CMK (cell line): ENCODE data around the gene DPEP1.
"Not testable (repeated sequence)": the region's sequence is repeated elsewhere in the genome, so short reads cannot be mapped to it uniquely, and the experiment has no call there.

Experiments
- DNase-seq: peaks from one replicate; pipeline ENCODE4 v3.0.0-alpha.2; 2010; ENCODE audit warnings: low read depth

DPEP1 gene

GRCh38 chr16:89613231-89613953 lies at the start of gene DPEP1:
TSS of gene DPEP1 (plus strand) at chr16:89613642. CDS start at chr16:89630411, 16,769 bp downstream.
- no peak for DNase-seq

DNA sequence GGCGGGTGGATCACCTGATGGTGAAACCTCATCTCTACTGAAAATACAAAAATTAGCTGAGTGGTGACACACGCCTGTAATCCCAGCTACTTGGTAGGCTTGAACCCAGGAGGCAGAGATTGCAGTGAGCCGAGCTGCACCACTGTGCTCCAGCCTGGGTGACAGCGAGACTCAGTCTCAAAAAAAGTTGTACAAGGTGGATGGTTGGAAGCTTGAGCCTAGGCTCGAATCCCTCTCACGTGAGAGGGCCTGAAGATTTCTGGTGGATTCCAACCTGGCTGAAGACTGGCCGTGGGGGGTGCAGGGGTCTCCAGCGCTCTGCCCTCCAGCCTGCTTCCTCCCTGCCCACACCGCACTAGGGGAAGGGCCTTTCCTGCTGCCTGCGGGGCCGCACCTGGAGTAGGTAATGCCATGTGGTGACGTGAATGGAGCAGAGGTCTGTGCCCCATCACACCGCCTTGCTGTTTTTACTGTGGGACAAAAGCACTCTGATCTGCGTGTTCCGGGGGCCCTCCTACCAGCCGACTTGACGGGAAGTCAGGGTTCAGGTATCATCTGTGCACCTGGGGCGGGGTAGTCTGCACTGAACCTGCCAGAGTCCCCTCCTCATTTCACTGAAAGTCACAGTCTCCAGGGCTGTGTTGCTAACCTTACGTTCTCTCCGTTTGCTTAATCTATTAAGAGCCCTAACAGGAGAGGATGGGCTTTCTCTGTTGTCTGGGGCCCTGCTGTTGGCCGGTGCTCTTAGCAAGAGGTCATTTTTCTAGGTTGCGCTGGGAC lies 48.8 kb upstream of the DPEP1 start:
- no peak for DNase-seq

DNA sequence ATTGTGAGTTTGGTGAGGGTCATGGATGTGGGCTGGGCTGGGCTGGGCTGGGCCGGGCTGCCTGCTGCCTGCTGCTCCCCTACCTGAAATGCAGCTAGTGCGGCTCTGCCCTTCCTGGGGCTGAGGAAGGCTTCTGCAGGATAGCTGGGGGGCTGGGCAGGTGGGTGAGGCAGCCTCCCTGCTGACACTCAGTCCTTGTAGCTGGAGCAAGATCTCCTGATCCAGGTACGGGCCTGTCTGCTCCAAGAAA lies 48.3 kb upstream of the DPEP1 start:
- DNase-seq: no peak

DNA sequence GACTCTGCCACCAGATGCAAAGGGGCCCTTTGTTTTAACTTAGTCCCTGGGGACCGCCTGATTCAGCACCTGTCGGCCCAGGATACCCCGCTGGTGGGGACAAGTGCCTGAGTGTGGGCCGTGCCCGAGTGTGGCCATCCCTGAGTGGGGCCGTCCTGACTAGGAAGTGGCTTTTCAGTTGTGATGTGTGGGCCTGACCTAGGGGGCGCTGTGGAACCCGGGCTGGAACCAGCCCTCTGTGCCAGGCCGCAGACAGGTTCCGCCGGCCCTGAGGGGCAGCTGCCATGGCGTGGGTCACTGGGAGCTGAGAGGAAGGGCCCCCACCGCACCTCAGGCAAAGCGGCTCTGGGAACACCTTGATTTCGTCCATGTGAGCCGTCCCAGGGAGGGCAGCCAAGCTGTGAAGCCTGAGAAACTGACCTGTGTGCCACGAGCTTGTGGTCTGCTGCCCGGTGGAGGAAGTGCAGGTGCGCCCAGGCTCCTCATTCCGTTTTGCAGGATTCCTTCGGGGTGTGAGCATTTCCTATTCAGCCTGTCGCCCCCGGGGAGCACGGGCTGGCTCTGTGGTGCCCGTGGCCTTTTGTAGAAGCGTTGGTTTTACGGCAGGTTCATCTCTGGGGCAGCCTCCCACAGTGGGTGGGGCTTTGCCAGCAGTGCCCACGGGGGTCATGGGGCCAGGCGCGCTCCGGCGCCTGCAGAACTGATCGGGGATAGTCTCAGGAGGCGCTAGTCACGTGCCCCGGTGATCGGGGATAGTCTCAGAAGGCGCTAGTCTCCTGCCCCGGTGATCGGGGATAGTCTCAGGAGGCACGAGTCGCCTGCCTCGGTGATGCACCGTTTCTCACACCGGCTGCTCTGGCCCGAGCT lies 47.7 kb upstream of the DPEP1 start:
- peak; percentile 66 for DNase-seq

DNA sequence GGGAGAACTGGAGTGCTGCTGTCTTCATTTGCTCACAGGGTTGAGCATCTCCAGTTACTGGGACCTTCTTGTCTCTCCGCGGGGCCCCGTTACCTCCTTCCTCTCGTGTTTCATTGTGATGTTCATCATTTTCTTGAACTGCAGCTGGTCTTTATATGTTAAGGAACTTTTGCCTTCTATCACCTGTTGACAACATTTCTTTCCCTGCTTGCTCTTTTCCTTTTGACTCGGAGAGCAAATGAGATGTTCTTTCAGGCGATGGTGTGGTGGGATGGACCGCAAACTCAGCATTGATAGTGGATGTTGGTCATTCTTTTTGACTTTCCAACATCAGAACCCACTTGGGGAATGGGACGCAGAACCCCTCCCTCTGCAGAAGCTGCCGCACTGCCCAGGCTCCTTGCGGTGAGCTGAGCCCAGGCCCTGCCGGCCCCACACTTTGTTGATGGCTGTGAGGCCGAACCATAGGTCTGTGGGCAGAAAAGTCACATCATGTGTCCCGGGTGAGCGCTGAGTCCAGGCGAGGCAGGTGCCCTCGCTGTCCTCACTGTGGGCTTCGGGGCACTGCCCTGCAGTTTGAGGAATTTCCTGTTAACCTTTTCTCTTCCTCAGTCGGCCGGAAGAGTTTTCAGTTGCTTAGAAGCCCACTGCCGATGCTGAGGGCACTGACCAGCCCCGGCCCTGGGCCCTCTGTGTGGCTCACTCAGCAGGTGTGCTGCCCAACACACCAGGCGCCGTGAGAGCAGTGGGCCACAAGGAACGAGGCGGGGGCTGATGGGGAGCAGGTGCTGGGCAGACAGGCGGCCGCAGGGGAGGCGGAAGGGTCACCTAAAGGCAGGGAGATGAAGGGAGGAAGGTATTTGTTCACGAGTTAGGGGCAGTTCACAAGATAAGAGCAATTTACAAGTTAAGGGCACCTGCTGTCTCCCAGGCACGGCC lies 45.5 kb upstream of the DPEP1 start:
- DNase-seq: no peak

DNA sequence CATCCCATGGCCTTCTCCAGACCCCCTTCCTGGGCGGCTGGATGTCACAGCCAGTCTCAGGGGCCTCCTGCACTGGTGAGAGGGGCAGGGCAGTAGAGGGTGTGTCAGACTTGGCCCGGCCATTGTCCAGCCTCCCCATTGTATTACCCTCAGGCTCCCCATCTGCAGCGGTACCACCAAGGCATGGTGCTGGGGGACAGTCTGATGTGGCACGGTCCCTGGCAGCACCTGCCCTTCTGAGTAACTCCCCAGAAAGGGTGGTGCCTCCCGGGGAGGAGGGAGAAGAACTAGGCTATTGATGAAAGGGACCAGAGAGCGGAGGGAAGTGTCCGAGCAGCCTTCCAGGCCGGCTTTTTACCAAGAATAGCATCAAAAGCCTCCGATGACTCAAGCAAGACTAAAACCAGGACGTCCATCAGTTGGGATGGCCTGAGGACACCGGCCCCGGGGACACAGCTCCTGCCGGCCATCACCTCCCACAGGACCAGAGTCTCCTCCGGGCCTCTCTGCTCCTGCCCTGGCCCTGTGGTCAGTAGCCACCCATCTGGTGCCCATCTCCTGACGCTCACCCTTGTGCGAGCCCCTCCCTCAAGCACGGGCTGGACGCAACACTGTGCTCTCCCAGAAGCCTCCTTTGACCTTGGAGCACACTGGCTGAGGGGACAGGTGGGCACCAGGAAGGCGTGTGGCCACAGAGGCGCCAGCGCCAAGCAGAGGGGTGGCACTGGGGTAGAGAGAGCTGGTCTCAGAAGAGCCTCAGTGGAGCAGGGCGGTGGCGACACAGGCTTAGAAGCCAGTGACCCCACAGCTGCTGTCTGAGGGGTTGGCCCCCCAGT lies 43.7 kb upstream of the DPEP1 start:
- no peak for DNase-seq

GRCh38 chr16:89570342-89570923 lies 43.0 kb upstream of the DPEP1 start:
- no peak for DNase-seq

GRCh38 chr16:89570983-89571598 lies 42.4 kb upstream of the DPEP1 start:
- DNase-seq: not testable (repeated sequence)

- no peak for DNase-seq
Observed at GRCh38 chr16:89571636-89572035, 41.8 kb upstream of the DPEP1 start.

DNA sequence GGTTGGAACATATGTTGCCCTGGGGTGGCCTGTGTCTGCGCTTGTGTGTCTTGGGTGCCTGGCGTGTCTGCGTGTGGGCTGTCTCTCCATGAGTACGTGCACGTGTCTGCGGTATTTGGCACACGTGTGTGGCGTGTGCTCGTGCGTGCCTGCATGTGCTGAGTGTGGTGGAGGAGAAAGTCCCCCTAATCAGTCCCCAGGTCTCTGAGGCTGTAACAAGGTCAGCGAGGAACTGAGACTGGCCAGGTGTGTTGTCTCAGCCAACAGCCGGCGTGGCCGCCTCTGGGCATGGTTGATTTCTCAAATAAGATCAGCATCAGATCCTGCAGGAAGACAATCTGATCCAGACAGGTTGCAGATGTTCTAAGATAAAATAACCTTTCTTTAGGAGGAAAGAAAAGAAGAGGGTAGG lies 41.4 kb upstream of the DPEP1 start:
- no peak for DNase-seq

- DNase-seq: no peak
Observed at GRCh38 chr16:89572485-89573205, 40.8 kb upstream of the DPEP1 start.

GRCh38 chr16:89573826-89574680 lies 39.4 kb upstream of the DPEP1 start:
- DNase-seq: no peak

- no peak for DNase-seq
Observed at GRCh38 chr16:89574681-89575246, 38.7 kb upstream of the DPEP1 start.

DNA sequence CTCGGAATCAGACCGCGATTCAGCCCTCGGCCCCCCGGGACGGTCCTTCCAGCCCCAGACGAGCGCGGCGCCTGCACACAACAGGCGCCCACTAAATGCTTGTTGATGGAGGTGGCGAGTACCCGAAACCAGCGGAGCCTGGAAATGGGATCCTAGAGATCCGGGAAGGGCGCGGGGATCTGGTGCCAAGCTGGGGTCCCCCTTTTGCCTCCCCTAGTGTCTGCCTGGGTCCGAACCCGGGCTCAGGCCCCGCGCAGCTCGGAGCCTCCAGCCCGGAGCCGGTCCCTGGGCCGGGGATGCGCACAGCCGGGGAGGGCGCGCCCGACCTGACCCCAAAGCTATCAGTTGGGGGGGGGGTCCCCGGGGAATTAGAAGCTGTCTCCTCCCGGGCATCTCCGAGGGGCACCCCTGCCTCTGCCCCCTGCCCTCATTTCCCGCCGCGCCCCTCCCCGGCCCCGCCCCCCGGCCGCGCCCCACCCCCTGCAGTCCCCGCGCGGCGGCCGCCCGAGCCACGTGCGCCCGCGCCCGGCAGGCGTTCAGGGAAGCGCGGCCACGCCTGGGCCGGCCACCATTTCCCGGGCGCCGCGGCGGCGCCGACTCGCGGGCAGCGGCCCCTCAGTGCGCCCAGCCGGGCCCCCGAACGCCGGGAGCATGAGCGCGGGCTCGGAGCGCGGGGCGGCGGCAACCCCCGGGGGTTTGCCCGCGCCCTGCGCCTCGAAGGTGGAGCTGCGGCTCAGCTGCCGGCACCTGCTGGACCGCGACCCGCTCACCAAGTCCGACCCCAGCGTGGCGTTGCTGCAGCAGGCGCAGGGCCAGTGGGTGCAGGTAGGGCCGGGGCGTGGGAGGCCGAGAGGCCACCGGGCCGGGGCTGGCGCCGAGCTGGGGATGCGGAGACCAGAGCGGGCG lies 37.9 kb upstream of the DPEP1 start, which contains the start of gene CPNE7:
Gene CPNE7, plus strand, starts transcription at position 512 of the 906 bp plus-strand sequence. Its CDS starts 140 bp downstream, at position 652.
- DNase-seq: no peak

GRCh38 chr16:89576153-89577054 lies 37.0 kb upstream of the DPEP1 start:
- no peak for DNase-seq
